ENCODE results near the gene SPA17. TPM values are rescaled to one million over a fixed set of nuclear protein-coding genes. Genes with fewer than 3 reads are reported as not detected.

The SPA17 gene
- total and polyA plus RNA-seq, 2 of the 4 experiments (the other 2 are of a cell fraction), result 9.9 to 10.6 TPM

GRCh38 chr11:124745270-124745834 is 71.6 kb downstream of the SPA17 start:
- ChIA-PET POLR2A (ENCODE audit: unreplicated experiment) (no interaction called here), CTCF (no interaction called here)
- Histone ChIP-seq H3K27ac (ENCODE audit: insufficient read depth, low read length) (no peak overlapping the region), H3K9me1 (ENCODE audit: insufficient read depth, low read length) (peaks cover 14% of the 10 kb centered on the region), H3K4me1 (ENCODE audit: control insufficient read depth, insufficient read depth, low read length) (peaks cover 10% of the 10 kb centered on the region), H4K20me1 (ENCODE audit: insufficient read depth, low read length) (no peaks in the 10 kb centered on the region), H2BK120ac (ENCODE audit: low read depth, low read length) (no peak overlapping the region), H2BK20ac (ENCODE audit: low read depth, low read length) (no peak overlapping the region), H3K56ac (ENCODE audit: extremely low read depth, insufficient read depth, low read length) (no peak overlapping the region), H3K9ac (ENCODE audit: low read depth, low read length) (no peak overlapping the region), H4K8ac (ENCODE audit: low read depth in 2 of 2, low read length in 2 of 2) (no peak overlapping the region), H2BK15ac (ENCODE audit: low read depth, low read length) (no peak overlapping the region), H3K4me2 (ENCODE audit: low read depth, low read length) (no peak overlapping the region; the same call in 1 of the 2 replicates), H3K9me3 (ENCODE audit: control insufficient read depth, insufficient read depth, low read length) (no peaks in the 10 kb centered on the region), H4K91ac (ENCODE audit: insufficient read depth, low read depth, low read length) (no peak overlapping the region), H2AK5ac (ENCODE audit: low read depth, low read length) (no peak overlapping the region), H3K79me1 (ENCODE audit: low read depth in 1 of 2, low read length in 2 of 2) (peaks cover 0 to 7% of the 10 kb centered on the region in 2 experiments; a peak in 2 of 4 replicates), H2BK5ac (ENCODE audit: low read depth, low read length, poor library complexity, severe bottlenecking) (no peak overlapping the region), H4K5ac (ENCODE audit: low read depth, low read length) (no peak overlapping the region), H3K14ac (replicated peaks; ENCODE audit: low read depth, low read length) (no peak overlapping the region), H2AFZ (replicated peaks; ENCODE audit: low read length, poor library complexity) (peak overlapping the region; percentile 4), H3K18ac (ENCODE audit: low read depth, low read length) (no peak overlapping the region), H3K23ac (ENCODE audit: low read depth, low read length) (no peak overlapping the region), H3K4me3 (ENCODE audit: insufficient read depth, low read depth, low read length) (no peak overlapping the region), H3K36me3 (ENCODE audit: control insufficient read depth, insufficient read depth, low read length) (no peaks in the 10 kb centered on the region), H2AK9ac (replicated peaks; ENCODE audit: low read depth, low read length, poor library complexity) (no peak overlapping the region), H3K27me3 (ENCODE audit: control insufficient read depth, insufficient read depth, low read length) (no peaks in the 10 kb centered on the region; the same call in 1 of the 2 replicates), H3K4ac (ENCODE audit: low read depth, low read length) (no peak overlapping the region)
- dilution Hi-C loops (cut with HindIII; ENCODE audit: low sequenced_read_pairs, unreplicated experiment) (no loop called here), intact Hi-C loops (cut with micrococcal nuclease) (loop anchor here (10.0 kb wide), 1 partner anchor 71 kb away; the partner anchor contains the start of genes SIAE and SPA17), in situ Hi-C loops (cut with MboI; ENCODE audit: low sequenced_read_pairs) (no loop called here)
- TF ChIP-seq CTCF (conservative IDR thresholded peaks at IDR 0.05; ENCODE audit: low read depth, low read length), result no peak
- no peak for TF ChIP-seq RFX5 (IDR thresholded peaks at IDR 0.05; ENCODE audit: low read depth, low read length)
- TF ChIP-seq MXI1 (IDR thresholded peaks at IDR 0.05; ENCODE audit: borderline replicate concordance, low read depth, low read length), result no peak
- TF ChIP-seq MAZ (IDR thresholded peaks at IDR 0.05; ENCODE audit: borderline replicate concordance, low read depth, low read length), result no peak
- TF ChIP-seq CEBPB (IDR thresholded peaks at IDR 0.05; ENCODE audit: low read depth, low read length), result no peak
- TF ChIP-seq BHLHE40 (IDR thresholded peaks at IDR 0.05; ENCODE audit: low read depth, low read length), result no peak
- no peak for TF ChIP-seq FOS (IDR thresholded peaks at IDR 0.05; ENCODE audit: low read depth, low read length)
- no peak for TF ChIP-seq MAFK (IDR thresholded peaks at IDR 0.05; ENCODE audit: low read depth, low read length)
- TF ChIP-seq CHD1 (IDR thresholded peaks at IDR 0.05; ENCODE audit: low read depth, low read length), result no peak
- TF ChIP-seq NFE2L2 (IDR thresholded peaks at IDR 0.05; ENCODE audit: low read depth, low read length), result no peak
- no peak for TF ChIP-seq RCOR1 (IDR thresholded peaks at IDR 0.05; ENCODE audit: insufficient replicate concordance, low read length)
- TF ChIP-seq, protein P1, sequence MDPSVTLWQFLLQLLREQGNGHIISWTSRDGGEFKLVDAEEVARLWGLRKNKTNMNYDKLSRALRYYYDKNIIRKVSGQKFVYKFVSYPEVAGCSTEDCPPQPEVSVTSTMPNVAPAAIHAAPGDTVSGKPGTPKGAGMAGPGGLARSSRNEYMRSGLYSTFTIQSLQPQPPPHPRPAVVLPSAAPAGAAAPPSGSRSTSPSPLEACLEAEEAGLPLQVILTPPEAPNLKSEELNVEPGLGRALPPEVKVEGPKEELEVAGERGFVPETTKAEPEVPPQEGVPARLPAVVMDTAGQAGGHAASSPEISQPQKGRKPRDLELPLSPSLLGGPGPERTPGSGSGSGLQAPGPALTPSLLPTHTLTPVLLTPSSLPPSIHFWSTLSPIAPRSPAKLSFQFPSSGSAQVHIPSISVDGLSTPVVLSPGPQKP (IDR thresholded peaks at IDR 0.05; ENCODE audit: borderline replicate concordance, low read depth, low read length), result no peak
- no peak for TF ChIP-seq POLR2A (IDR thresholded peaks at IDR 0.05; ENCODE audit: low read depth, low read length)
- no peak for TF ChIP-seq RAD21 (IDR thresholded peaks at IDR 0.05; ENCODE audit: low read length)
- TF ChIP-seq SMC3 (IDR thresholded peaks at IDR 0.05; ENCODE audit: low read depth, low read length), result no peak
- TF ChIP-seq, protein P2, sequence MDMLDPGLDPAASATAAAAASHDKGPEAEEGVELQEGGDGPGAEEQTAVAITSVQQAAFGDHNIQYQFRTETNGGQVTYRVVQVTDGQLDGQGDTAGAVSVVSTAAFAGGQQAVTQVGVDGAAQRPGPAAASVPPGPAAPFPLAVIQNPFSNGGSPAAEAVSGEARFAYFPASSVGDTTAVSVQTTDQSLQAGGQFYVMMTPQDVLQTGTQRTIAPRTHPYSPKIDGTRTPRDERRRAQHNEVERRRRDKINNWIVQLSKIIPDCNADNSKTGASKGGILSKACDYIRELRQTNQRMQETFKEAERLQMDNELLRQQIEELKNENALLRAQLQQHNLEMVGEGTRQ (IDR thresholded peaks at IDR 0.05; ENCODE audit: low read depth, low read length), result no peak
- ATAC-seq (ENCODE audit: low read depth), result no peak
- no peak for DNase-seq
- 33% methylated on average over 15 of the region's 44 CpGs; no CpG with 5 or more reads in 1 of the 2 experiments for WGBS, 2 experiments (ENCODE audit: extremely low coverage in 2 of 2, insufficient read length in 1 of 2)
- BruUV-seq (replicated peaks), result no TSS peak
